SJSA1 (cell line): ENCODE data around the gene H2AZ2. TPM values are rescaled to one million over a fixed set of nuclear protein-coding genes. Genes with fewer than 3 reads are reported as not detected.
"Not testable (repeated sequence)": the region's sequence is repeated elsewhere in the genome, so short reads cannot be mapped to it uniquely, and the experiment has no call there.

Experiments
- DNase-seq, 2 experiments: peaks; one replicate each; pipeline ENCODE4 v3.0.0-alpha.2; 2015 to 2020; ENCODE audit warnings: low spot score in 2 of 2, low read depth in 1 of 2
- H3K27ac ChIP-seq: fragments of 250-450 bp; sonication (Bioruptor Pico); 2 replicates; pipeline ENCODE4 v1.5.1; 2020; ENCODE audit warnings: mild to moderate bottlenecking, moderate library complexity
- H3K27me3 ChIP-seq: fragments of 250-450 bp; sonication (Bioruptor Pico); replicated peaks from 2 replicates; pipeline ENCODE4 v1.5.1; 2020; ENCODE audit warnings: mild to moderate bottlenecking, moderate library complexity
- H3K36me3 ChIP-seq: fragments of 250-450 bp; sonication (Bioruptor Pico); 2 replicates; pipeline ENCODE4 v1.5.1; 2020; ENCODE audit warnings: mild to moderate bottlenecking
- H3K4me1 ChIP-seq: fragments of 250-450 bp; sonication (Bioruptor Pico); replicated peaks from 2 replicates; pipeline ENCODE4 v1.6.1; 2021; ENCODE audit warnings: mild to moderate bottlenecking
- H3K4me3 ChIP-seq: fragments of 250-450 bp; sonication (Bioruptor Pico); 2 replicates; pipeline ENCODE4 v1.5.1; 2020; ENCODE audit warnings: mild to moderate bottlenecking
- H3K9me3 ChIP-seq: fragments of 250-450 bp; sonication (Bioruptor Pico); replicated peaks from 2 replicates; pipeline ENCODE4 v1.5.1; 2020; ENCODE audit warnings: mild to moderate bottlenecking
- total RNA-seq: library from RNA; depleted of rRNA; stranded (reverse); fragments of >200 nt; shearing (Covaris generic); gene quantifications from 2 replicates; pipeline ENCODE4 v1.2.3, GENCODE V29; 2014

The H2AZ2 gene
- total RNA-seq, 1 experiment from 2014 or later, result 536 TPM

DNA sequence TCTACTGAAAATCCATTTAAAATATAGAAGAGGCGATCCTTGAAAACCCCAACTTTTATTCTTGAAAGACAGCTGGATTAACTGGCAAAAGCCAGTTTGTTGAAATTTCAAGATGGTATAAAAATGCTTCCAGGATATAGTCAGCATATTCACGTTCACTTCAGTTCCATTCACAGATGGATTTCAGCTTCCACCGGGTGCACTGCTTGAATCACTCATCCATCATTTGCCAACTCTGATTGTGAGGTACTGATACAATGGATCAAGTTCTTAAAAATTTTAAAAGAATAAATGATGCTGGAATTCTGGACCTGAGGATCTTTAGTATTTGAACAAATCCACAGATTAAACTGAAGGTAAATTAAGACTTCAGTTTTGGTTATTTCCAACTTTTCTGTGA is 35.0 kb upstream of the H2AZ2 start:
- H3K4me1 ChIP-seq, result peaks cover 49% of the 10 kb centered on the region
- H3K27ac ChIP-seq, result no peak overlapping the region
- no peak for DNase-seq
- no peaks in the 10 kb centered on the region; the same call in 1 of the 2 replicates for H3K27me3 ChIP-seq
- H3K4me3 ChIP-seq, result peak overlapping the region; percentile 97
- H3K36me3 ChIP-seq, result peaks cover 74% of the 10 kb centered on the region
- peaks cover 5% of the 10 kb centered on the region; the same call in 1 of the 2 replicates for H3K9me3 ChIP-seq

DNA sequence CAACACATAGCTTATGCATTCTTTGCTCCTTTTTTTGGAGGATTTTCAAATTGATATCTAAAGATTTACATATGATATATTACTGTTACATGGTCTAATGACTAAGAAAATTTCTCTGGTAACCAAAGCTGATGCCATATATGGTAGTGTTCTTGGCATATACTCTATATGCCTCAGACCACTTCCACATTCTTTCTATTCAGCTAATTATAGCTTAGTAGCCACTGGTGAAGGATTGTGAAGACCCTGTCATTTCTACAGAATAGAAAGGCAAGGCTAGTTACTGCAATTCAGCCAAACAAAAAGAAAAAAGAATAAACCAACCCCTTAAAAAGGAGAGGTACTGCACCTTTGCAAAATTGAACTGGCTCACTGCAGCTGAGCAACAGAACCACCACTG is 33.7 kb upstream of the H2AZ2 start:
- Histone ChIP-seq H3K27ac (peak overlapping the region; percentile 40), H3K4me3 (peak overlapping the region; percentile 97), H3K27me3 (no peaks in the 10 kb centered on the region; the same call in 1 of the 2 replicates), H3K4me1 (peaks cover 46% of the 10 kb centered on the region), H3K9me3 (peaks cover 5% of the 10 kb centered on the region; the same call in 1 of the 2 replicates), H3K36me3 (peaks cover 84% of the 10 kb centered on the region)
- peak in 1 of 2 experiments; percentile 41 for DNase-seq

DNA sequence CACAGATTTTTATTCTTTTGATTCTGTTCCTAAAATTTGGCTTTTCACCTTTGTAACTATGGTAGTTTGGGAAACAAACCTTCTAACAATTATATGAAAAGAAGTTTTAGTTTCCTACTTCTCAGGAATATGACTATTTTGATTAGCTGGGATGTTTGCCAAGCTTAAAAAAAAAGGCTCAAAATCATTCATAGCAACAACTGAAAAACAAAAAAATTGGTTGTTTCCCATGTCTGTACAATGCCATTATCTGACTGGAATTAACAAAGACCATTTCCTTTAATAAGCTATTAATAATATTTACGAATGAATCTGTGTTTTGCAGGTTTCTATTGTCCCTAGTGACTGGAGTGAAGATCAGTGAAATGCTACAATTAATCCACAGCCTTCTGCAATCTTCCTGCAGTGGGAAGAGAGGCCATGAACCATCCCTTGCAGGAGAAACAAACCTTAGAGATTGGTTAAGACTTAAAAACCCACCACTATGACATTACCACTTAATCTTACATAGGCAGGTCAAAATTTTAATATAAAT is 33.2 kb upstream of the H2AZ2 start:
- Histone ChIP-seq H3K4me3 (peak overlapping the region; percentile 97), H3K27me3 (no peaks in the 10 kb centered on the region; the same call in 1 of the 2 replicates), H3K4me1 (peaks cover 41% of the 10 kb centered on the region), H3K36me3 (peaks cover 89% of the 10 kb centered on the region), H3K27ac (peak overlapping the region; percentile 40), H3K9me3 (peaks cover 5% of the 10 kb centered on the region; the same call in 1 of the 2 replicates)
- DNase-seq, result no peak

DNA sequence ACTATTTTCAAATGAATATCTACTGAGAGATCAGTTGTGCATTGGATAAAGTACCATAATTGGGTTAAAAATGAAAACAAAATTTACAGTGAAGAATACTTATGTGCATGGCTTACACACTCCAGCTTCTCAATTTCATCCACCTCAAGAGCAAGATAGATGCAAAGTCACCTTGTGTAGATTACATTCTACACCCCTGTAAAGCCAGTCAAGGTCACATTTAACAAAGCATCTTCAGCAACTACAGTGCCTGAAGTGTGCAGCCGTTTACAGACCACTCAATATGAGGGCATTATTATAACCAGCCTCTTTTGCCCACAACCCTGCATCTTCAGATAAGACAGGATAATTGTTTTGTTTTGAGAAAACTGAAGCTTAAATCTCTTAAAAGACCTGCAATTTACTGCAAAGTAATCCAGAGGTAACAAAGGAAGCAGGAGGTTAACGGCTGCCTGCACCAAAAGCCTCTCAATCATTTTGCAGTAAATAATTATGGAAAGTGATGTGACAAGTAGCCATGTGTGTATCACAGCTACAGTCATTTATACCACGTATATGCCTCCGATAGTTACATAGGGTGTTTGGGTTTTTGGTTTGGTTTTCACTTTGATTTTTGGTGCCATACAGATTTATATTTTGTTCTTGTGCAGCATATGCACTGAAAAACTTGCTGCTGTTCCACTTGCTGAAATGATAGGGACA is 32.6 kb upstream of the H2AZ2 start:
- no peak overlapping the region for H3K27ac ChIP-seq
- peaks cover 5% of the 10 kb centered on the region; the same call in 1 of the 2 replicates for H3K9me3 ChIP-seq

DNA sequence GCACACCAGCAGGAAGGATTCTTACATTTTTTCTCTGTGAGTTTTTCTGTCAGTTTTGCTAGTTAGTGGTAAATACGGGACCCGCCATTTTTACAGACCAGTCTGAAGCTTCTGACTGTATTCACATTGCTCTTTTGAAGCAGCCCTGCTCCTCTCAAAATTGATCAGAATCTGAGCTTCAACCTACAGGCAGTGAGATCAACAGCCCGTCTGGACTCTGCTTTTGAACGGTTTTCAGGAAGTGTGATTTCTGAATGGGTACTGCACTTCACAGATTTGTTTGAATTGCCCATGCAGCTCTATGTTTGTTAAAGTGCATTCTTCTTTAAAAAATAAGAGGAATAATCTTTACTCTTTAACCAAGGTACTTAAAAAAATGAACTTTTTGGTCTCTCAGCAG is 28.5 kb upstream of the H2AZ2 start:
- H3K27me3 ChIP-seq, result no peaks in the 10 kb centered on the region; the same call in 1 of the 2 replicates
- H3K4me3 ChIP-seq, result no peak overlapping the region
- no peak overlapping the region for H3K27ac ChIP-seq
- no peak for DNase-seq
- H3K36me3 ChIP-seq, result peaks cover 48% of the 10 kb centered on the region
- H3K4me1 ChIP-seq, result peaks cover 14% of the 10 kb centered on the region
- H3K9me3 ChIP-seq, result no peaks in the 10 kb centered on the region

More for the DNA sequence above, 32.6 kb upstream of the H2AZ2 start:
- H3K27me3 ChIP-seq, result no peaks in the 10 kb centered on the region; the same call in 1 of the 2 replicates
- peaks cover 86% of the 10 kb centered on the region for H3K36me3 ChIP-seq
- peaks cover 38% of the 10 kb centered on the region for H3K4me1 ChIP-seq
- no peak for DNase-seq
- H3K4me3 ChIP-seq, result peak overlapping the region; percentile 97

DNA sequence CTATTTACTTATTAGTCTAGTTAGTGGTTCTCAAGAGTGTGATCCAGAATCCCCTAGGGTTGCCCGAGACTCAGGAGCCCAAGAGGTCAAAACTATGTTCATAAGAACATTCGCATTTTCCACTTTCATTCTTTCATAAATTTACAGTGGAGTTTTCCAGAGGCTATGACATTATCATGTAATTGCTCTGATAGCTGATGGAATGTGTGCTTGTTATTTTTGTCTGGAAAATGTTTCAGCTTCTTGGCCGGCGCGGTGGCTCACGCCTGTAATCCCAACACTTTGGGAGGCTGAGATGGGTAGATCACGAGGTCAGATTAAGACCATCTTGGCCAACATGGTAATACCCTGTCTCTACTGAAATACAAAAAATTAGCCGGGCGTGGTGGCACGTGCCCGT is 27.4 kb upstream of the H2AZ2 start:
- no peaks in the 10 kb centered on the region for H3K9me3 ChIP-seq
- no peak overlapping the region for H3K4me3 ChIP-seq
- peaks cover 3% of the 10 kb centered on the region for H3K4me1 ChIP-seq
- no peak for DNase-seq
- no peaks in the 10 kb centered on the region; the same call in 1 of the 2 replicates for H3K27me3 ChIP-seq
- H3K27ac ChIP-seq, result no peak overlapping the region
- peaks cover 36% of the 10 kb centered on the region for H3K36me3 ChIP-seq

DNA sequence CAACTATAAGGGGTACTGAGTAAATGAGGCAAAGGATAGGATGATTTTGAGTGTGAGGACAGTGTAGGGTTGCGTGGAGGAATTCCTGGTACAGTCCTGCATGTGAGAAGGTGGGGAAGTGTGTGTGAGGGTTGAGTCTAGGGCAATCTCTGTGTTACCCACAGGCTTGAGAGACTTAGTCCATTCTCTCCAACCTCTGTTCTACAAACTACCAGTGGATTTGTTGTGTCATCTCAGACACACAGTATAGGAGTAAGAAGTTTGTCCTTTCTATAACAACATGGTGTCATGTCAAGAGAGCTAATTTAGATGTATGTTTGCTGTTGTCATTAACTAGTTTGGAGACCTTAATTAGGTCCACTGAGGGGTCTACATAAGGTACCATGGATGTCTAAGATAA is 24.9 kb upstream of the H2AZ2 start:
- Histone ChIP-seq H3K9me3 (no peaks in the 10 kb centered on the region), H3K4me1 (peaks cover 2% of the 10 kb centered on the region; the same call in 1 of the 2 replicates), H3K4me3 (no peak overlapping the region)

DNA sequence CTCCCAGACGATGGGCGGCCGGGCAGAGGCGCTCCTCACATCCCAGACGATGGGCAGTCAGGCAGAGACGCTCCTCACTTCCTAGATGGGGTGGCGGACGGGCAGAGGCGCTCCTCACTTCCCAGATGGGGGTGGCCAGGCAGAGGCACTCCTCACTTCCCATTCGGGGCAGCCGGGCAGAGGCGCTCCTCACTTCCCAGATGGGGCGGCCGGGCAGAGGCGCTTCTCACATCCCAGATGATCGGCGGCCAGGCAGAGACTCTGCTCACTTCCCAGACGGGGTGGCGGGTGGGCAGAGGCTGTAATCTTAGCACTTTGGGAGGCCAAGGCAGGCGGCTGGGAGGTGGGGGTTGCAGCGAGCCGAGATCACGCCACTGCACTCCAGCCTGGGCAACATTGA is 24.0 kb upstream of the H2AZ2 start:
- not testable (repeated sequence) for H3K36me3 ChIP-seq, H3K27ac ChIP-seq, H3K4me3 ChIP-seq, H3K27me3 ChIP-seq, DNase-seq, H3K9me3 ChIP-seq, H3K4me1 ChIP-seq

More for the DNA sequence above, 24.9 kb upstream of the H2AZ2 start:
- Histone ChIP-seq H3K36me3 (peaks cover 14% of the 10 kb centered on the region), H3K27me3 (no peaks in the 10 kb centered on the region), H3K27ac (no peak overlapping the region)
- DNase-seq, result no peak

DNA sequence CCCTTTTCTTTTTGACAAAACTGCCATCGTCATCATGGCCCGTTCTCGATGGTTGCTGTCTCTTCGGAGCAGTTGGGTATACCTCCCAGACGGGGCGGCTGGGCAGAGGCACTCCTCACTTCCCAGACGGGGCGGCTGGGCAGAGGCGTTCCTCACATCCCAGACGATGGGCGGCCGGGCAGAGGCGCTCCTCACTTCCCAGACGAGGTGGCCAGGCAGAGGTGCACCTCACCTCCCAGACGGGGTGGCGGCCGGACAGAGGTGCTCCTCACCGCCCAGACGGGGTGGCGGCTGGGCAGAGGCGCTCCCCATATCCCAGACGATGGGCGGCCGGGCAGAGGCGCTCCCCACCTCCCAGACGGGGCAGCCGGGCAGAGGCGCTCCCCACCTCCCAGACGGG is 22.9 kb upstream of the H2AZ2 start:
- H3K36me3 ChIP-seq, DNase-seq, H3K27me3 ChIP-seq, H3K9me3 ChIP-seq, H3K27ac ChIP-seq, H3K4me1 ChIP-seq, H3K4me3 ChIP-seq: not testable (repeated sequence)

DNA sequence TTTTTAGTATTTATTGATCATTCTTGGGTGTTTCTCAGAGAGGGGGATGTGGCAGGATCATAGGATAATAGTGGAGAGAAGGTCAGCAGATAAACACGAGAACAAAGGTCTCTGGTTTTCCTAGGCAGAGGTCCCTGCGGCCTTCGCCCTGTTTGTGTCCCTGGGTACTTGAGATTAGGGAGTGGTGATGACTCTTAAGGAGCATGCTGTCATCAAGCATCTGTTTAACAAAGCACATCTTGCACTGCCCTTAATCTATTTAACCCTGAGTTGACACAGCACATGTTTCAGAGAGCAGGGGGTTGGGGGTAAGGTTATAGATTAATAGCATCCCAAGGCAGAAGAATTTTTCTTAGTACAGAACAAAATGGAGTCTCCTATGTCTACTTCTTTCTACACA is 22.4 kb upstream of the H2AZ2 start:
- not testable (repeated sequence) for H3K4me1 ChIP-seq, H3K4me3 ChIP-seq, H3K27me3 ChIP-seq, H3K27ac ChIP-seq, DNase-seq, H3K36me3 ChIP-seq, H3K9me3 ChIP-seq

DNA sequence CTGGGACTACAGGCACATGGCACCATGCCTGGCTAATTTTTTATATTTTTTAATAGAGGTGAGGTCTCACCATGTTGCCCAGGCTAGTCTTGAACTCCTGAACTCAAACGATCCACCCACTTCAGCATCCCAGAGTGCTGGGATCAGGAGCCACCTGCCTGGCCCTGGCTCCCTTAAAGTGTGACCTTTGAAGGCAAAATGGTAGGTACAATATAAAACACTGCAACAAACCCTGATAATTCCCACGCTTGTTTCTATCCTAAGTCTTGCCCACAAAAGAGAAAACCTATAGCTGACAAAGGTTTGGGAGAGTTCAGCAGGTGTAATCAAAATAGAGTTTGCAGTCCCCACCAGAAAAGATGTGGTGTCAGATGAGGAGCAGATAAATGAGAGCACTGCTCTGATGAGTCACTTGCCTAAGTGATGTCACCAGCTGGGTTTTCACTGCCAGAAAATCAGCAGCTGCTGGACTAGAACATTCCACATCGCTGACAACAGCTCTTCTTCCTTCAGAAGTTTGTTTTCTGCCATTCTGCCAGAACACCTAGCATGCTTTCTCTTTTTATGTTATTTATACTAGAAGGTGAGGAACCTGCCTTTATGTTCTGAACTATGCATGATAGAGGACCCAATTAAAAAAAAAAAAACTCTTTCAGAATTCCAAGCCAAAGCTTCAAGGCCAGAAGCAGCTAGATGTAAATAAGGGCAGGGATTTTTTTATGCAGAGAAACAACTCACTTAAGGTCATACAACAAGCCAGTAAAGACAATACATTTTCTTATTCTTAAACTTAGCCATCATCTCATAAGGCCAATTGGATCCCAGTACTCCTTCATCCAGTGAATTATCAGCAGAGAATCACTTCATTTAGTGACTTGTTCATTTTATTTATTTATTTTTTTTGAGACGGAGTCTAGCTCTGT is 19.4 kb upstream of the H2AZ2 start:
- H3K27ac ChIP-seq, result no peak overlapping the region

DNA sequence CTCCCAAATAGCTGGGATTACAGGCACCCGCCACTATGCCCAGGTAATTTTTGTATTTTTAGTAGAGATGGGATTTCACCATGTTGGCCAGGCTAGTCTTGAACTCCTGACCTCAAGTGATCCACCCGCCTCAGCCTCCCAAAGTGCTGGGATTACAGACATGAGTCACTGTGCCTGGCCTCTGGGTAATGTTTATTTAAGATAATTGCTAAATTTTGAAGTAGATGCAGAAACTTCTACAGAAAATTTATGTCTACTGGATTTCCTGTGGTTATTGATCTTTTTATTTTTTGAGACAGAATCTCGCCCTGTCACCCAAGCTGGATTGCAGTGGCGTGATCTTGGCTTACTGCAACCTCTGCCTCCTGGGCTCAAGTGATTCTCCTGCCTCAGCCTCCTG is 14.1 kb upstream of the H2AZ2 start:
- not testable (repeated sequence) for DNase-seq

More for the DNA sequence above, 19.4 kb upstream of the H2AZ2 start:
- Histone ChIP-seq H3K36me3 (no peaks in the 10 kb centered on the region), H3K4me3 (no peak overlapping the region), H3K27me3 (no peaks in the 10 kb centered on the region), H3K9me3 (no peaks in the 10 kb centered on the region), H3K4me1 (peaks cover 9% of the 10 kb centered on the region; the same call in 1 of the 2 replicates)
- DNase-seq, result peak; percentile 44 to 62

DNA sequence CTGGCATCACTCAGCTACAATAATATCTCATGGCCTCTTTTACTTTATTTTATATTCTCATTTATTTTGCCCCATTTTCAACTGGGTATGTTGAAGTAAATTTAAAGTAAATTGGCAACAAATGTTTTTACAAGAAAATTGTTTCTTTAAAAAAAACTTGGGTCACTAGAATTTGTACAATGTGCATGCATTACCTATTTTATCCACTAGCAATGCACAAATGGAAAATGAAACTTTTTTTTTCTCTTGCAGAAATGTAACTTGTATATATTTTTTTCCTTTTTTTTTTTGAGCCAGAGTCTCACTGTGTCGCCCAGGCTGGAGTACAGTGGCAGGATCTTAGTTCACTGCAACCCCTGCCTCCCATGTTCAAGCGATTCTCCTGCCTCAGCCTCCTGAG is 10.3 kb upstream of the H2AZ2 start:
- Histone ChIP-seq H3K4me1 (no peaks in the 10 kb centered on the region; the same call in 1 of the 2 replicates), H3K9me3 (no peaks in the 10 kb centered on the region), H3K27ac (no peak overlapping the region), H3K36me3 (no peaks in the 10 kb centered on the region), H3K4me3 (no peak overlapping the region), H3K27me3 (no peaks in the 10 kb centered on the region)
- DNase-seq, result no peak

More for the DNA sequence above, 14.1 kb upstream of the H2AZ2 start:
- H3K4me1 ChIP-seq, H3K27me3 ChIP-seq, H3K4me3 ChIP-seq, H3K27ac ChIP-seq, H3K9me3 ChIP-seq, H3K36me3 ChIP-seq: not testable (repeated sequence)
